Prostate gland (tissue), 2 donors: ENCODE measurements around the gene FANCE.

Experiments
- POLR2AphosphoS5 ChIP-seq: sonication (generic); formaldehyde crosslinking; IDR thresholded peaks from one replicate; pipeline ENCODE4 v1.6.1; 2017; ENCODE audit warnings: antibody characterized with exemption
- TF ChIP-seq, protein P1 (sequence below), 4 experiments: fragments of 200-600 bp in 2 of 4; fragments of 450-650 bp in 2 of 4; sonication (generic) in 2 of 4; IDR thresholded peaks; 1 replicate in 3 of 4; 2 replicates in 1 of 4; pipeline ENCODE4 v1.5.1; 2016 to 2019; ENCODE audit warnings: antibody characterized with exemption in 4 of 4, mild to moderate bottlenecking in 2 of 4, moderate library complexity in 2 of 4

- TF ChIP-seq POLR2AphosphoS5, result no peak
- TF ChIP-seq, protein P1, sequence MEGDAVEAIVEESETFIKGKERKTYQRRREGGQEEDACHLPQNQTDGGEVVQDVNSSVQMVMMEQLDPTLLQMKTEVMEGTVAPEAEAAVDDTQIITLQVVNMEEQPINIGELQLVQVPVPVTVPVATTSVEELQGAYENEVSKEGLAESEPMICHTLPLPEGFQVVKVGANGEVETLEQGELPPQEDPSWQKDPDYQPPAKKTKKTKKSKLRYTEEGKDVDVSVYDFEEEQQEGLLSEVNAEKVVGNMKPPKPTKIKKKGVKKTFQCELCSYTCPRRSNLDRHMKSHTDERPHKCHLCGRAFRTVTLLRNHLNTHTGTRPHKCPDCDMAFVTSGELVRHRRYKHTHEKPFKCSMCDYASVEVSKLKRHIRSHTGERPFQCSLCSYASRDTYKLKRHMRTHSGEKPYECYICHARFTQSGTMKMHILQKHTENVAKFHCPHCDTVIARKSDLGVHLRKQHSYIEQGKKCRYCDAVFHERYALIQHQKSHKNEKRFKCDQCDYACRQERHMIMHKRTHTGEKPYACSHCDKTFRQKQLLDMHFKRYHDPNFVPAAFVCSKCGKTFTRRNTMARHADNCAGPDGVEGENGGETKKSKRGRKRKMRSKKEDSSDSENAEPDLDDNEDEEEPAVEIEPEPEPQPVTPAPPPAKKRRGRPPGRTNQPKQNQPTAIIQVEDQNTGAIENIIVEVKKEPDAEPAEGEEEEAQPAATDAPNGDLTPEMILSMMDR (IDR thresholded peaks at IDR 0.05), result no peak
These were observed 42.0 kb downstream of the FANCE start for GRCh38 chr6:35494161-35494563.
